Measurements from ENCODE around the gene INTS1. TPM values are rescaled to one million over a fixed set of nuclear protein-coding genes. Genes with fewer than 3 reads are reported as not detected.

INTS1 gene
- total RNA-seq, 4 donors from 2014 or later = 50.3 to 134 (median 71.4) TPM

DNA sequence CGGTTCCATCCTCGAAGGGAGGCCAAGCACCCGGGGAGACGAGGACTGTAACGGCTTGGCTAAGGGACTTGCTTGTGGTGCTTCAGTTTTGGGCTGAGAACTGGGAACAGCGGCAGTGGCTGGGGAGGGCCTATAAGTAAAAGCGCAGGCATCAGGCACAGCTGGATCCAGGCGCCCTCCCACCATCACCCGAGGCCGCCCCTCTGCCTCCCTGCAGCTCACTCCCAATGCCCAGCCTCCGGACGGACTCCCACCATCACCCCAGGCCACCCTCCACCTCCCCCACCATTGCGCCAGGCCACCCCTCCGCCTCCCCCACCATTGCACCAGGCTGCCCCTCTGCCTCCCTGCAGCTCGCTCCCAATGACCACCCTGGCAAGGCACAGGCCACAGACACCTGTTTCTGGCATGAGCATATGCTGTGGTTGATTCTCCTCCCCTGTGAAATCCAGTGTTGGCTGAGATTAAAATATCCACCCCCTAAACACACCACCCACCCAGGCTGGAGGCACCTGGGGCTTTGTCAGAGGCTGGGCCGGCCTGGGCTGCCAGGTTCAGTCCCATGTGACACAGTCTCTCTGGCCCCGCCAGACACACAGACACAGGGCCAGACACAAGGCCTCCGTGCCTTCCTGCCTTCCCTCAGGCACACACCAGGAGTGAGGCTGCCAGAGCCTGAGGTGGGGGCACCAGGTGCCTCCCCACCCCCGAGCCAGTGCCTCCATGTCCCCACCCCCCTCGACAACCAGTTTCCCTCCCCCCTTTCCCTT, 61.6 kb downstream of the INTS1 start:
- no peak for DNase-seq
- 92 to 100% methylated on average over 1 to 17 of the region's 20 CpGs for WGBS, 2 donors (ENCODE audit: low coverage in 1 of 2)
- in situ Hi-C loops (cut with MboI; ENCODE audit: low pct_ligation_motif_present in 1 of 4, low pct_unique_long_range_greater_than_20kb in 1 of 4, low sequenced_read_pairs in 3 of 4) = no loop called here

DNA sequence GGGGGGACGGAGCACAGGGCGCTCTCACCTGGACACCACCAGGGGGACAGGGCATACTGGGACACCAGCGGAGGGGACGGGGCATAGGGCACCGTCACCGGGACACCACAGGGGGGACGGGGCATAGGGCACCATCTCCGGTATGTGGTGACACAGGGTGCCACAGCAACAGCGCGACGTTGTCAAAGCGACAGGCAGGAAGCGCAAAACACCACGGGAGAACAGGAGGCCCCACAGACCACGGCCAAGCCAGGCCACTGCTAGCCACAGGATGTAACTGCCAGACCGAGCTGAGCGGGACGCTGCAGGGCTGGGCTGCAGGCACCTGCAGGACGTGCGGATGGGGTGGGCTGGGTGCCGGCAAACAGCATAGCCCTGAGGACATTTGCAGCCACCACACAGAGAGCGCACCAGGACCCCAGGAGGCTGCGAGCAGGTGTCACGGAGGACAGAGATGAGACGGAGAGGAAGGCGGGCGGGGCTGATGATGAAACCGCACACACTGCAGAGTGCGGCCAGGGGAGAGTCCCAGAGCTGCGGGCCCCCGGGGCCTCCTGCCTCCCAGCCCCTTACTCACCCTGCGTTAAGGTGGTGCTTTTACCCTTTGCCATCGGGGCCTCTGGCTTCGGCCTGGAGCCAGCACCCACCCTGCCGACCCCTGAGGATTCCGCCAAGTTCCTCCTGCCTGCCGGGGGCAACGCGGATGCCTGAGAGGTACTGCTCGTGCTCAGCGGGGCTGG, 62.4 kb downstream of the INTS1 start:
- DNase-seq = no peak
- H3K9me3 ChIP-seq = no peaks in the 10 kb centered on the region
- no peak overlapping the region for H3K4me3 ChIP-seq
- in situ Hi-C loops (cut with MboI; ENCODE audit: low pct_ligation_motif_present in 1 of 4, low pct_unique_long_range_greater_than_20kb in 1 of 4, low sequenced_read_pairs in 3 of 4) = no loop called here
- H3K36me3 ChIP-seq = peaks cover 0 to 11% (median 3%) of the 10 kb centered on the region in 4 donors
- WGBS, 2 donors (ENCODE audit: low coverage in 1 of 2) = 85% methylated on average over 36 of the region's 41 CpGs; no CpG with 5 or more reads in 1 of the 2 donors
- no peaks in the 10 kb centered on the region for H3K27me3 ChIP-seq
- H3K27ac ChIP-seq = no peak overlapping the region
- intact Hi-C loops (cut with DNase I; ENCODE audit: low total_unique reads) = no loop called here
- peaks cover 0 to 4% (median 2%) of the 10 kb centered on the region in 4 donors for H3K4me1 ChIP-seq
- TF ChIP-seq EP300 (IDR thresholded peaks at IDR 0.05; ENCODE audit: low read depth) = no peak
- TF ChIP-seq POLR2A (IDR thresholded peaks at IDR 0.05) = no peak
- no peak for TF ChIP-seq POLR2AphosphoS5 (IDR thresholded peaks at IDR 0.05)
- TF ChIP-seq, protein P1, sequence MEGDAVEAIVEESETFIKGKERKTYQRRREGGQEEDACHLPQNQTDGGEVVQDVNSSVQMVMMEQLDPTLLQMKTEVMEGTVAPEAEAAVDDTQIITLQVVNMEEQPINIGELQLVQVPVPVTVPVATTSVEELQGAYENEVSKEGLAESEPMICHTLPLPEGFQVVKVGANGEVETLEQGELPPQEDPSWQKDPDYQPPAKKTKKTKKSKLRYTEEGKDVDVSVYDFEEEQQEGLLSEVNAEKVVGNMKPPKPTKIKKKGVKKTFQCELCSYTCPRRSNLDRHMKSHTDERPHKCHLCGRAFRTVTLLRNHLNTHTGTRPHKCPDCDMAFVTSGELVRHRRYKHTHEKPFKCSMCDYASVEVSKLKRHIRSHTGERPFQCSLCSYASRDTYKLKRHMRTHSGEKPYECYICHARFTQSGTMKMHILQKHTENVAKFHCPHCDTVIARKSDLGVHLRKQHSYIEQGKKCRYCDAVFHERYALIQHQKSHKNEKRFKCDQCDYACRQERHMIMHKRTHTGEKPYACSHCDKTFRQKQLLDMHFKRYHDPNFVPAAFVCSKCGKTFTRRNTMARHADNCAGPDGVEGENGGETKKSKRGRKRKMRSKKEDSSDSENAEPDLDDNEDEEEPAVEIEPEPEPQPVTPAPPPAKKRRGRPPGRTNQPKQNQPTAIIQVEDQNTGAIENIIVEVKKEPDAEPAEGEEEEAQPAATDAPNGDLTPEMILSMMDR (IDR thresholded peaks at IDR 0.05) = no peak

More for the DNA sequence above, 61.6 kb downstream of the INTS1 start:
- peaks cover 0 to 11% (median 5%) of the 10 kb centered on the region in 4 donors for H3K4me1 ChIP-seq
- intact Hi-C loops (cut with DNase I; ENCODE audit: low total_unique reads) = no loop called here
- H3K4me3 ChIP-seq = no peak overlapping the region
- no peaks in the 10 kb centered on the region for H3K9me3 ChIP-seq
- TF ChIP-seq EP300 (IDR thresholded peaks at IDR 0.05; ENCODE audit: low read depth) = no peak
- no peak for TF ChIP-seq POLR2AphosphoS5 (IDR thresholded peaks at IDR 0.05)
- TF ChIP-seq, protein P1 (IDR thresholded peaks at IDR 0.05) = no peak
- no peak for TF ChIP-seq POLR2A (IDR thresholded peaks at IDR 0.05)
- no peaks in the 10 kb centered on the region for H3K27me3 ChIP-seq
- no peak overlapping the region for H3K27ac ChIP-seq
- H3K36me3 ChIP-seq = peaks cover 0 to 8% (median 3%) of the 10 kb centered on the region in 4 donors

DNA sequence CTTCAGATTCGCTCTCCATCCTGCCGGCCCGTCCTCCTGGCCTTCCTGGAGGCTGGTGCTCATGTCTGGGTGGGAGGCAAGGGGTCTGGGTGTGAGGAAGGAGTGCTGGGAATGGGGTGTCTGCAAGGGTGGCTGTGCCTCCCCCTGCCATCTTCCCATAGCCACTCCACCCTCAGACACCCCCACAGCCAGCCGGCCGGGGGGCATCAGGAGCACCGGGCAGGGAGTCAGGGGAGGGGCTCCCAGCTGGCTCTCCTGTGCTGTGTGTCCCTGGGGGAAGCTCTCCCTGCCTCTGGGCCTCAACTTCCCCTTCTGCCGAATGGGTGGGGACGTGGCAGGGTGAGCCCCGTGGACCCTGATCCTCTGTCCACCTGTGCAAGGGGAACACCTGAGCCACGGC, 63.6 kb downstream of the INTS1 start:
- peaks cover 0 to 11% (median 3%) of the 10 kb centered on the region in 4 donors for H3K36me3 ChIP-seq
- intact Hi-C loops (cut with DNase I; ENCODE audit: low total_unique reads) = no loop called here

More for the DNA sequence above, 63.6 kb downstream of the INTS1 start:
- in situ Hi-C loops (cut with MboI; ENCODE audit: low pct_ligation_motif_present in 1 of 4, low pct_unique_long_range_greater_than_20kb in 1 of 4, low sequenced_read_pairs in 3 of 4) = no loop called here
- H3K4me1 ChIP-seq = no peaks in the 10 kb centered on the region
- H3K27me3 ChIP-seq = no peaks in the 10 kb centered on the region
- no peaks in the 10 kb centered on the region for H3K9me3 ChIP-seq
- 77% methylated on average over 7 of the region's 10 CpGs; no CpG with 5 or more reads in 1 of the 2 donors for WGBS, 2 donors (ENCODE audit: low coverage in 1 of 2)
- TF ChIP-seq, protein P1 (IDR thresholded peaks at IDR 0.05) = no peak
- no peak for TF ChIP-seq POLR2A (IDR thresholded peaks at IDR 0.05)
- no peak for TF ChIP-seq EP300 (IDR thresholded peaks at IDR 0.05; ENCODE audit: low read depth)
- no peak overlapping the region for H3K4me3 ChIP-seq
- H3K27ac ChIP-seq = no peak overlapping the region
- DNase-seq = no peak

Data from transverse colon (tissue), 4 donors.